ENCODE results near the gene CTNNA3. TPM values are rescaled to one million over a fixed set of nuclear protein-coding genes. Genes with fewer than 3 reads are reported as not detected.

Gene CTNNA3
- total RNA-seq, 4 donors from 2014 or later = 0.04 to 0.19 (median 0.11) TPM

GRCh38 chr10:66737241-66737640 lies 958.8 kb downstream of the CTNNA3 start:
- 82 to 88% methylated on average over 2 of the region's 2 CpGs for WGBS, 2 donors
- no peak overlapping the region for H3K4me3 ChIP-seq (ENCODE audit: low read depth, poor library complexity, severe bottlenecking)
- no peak for DNase-seq (ENCODE audit: low spot score in 2 of 2)
- TF ChIP-seq CTCF (IDR thresholded peaks at IDR 0.05) (no peak), POLR2A (IDR thresholded peaks at IDR 0.05) (no peak)
- intact Hi-C loops (cut with DNase I; ENCODE audit: low total_unique reads) = no loop called here

GRCh38 chr10:66723608-66724400 lies 972.2 kb downstream of the CTNNA3 start:
- no peak for DNase-seq (ENCODE audit: low spot score in 2 of 2)
- WGBS, 2 donors = 26 to 39% methylated on average over 2 of the region's 2 CpGs
- TF ChIP-seq CTCF (IDR thresholded peaks at IDR 0.05) = no peak
- no peak for TF ChIP-seq POLR2A (IDR thresholded peaks at IDR 0.05)
- intact Hi-C loops (cut with DNase I; ENCODE audit: low total_unique reads) = no loop called here
- no peak overlapping the region for H3K4me3 ChIP-seq (ENCODE audit: low read depth, poor library complexity, severe bottlenecking)

- no peak overlapping the region for H3K4me3 ChIP-seq (ENCODE audit: low read depth, poor library complexity, severe bottlenecking)
- TF ChIP-seq POLR2A (IDR thresholded peaks at IDR 0.05) = no peak
- TF ChIP-seq CTCF (IDR thresholded peaks at IDR 0.05) = no peak
- intact Hi-C loops (cut with DNase I; ENCODE audit: low total_unique reads) = no loop called here
- WGBS, 2 donors = 67% methylated on average over 1 of the region's 1 CpG
- no peak for DNase-seq (ENCODE audit: low spot score in 2 of 2)
These were observed 976.5 kb downstream of the CTNNA3 start for GRCh38 chr10:66719483-66719882.

- TF ChIP-seq POLR2A (IDR thresholded peaks at IDR 0.05) (no peak), CTCF (IDR thresholded peaks at IDR 0.05) (no peak)
- 61 to 65% methylated on average over 8 of the region's 8 CpGs for WGBS, 2 donors
- no peak overlapping the region for H3K4me3 ChIP-seq (ENCODE audit: low read depth, poor library complexity, severe bottlenecking)
- intact Hi-C loops (cut with DNase I; ENCODE audit: low total_unique reads) = no loop called here
- DNase-seq (ENCODE audit: low spot score in 2 of 2) = no peak
These were observed 978.6 kb downstream of the CTNNA3 start for GRCh38 chr10:66717231-66717981.

GRCh38 chr10:66714741-66715140 lies 981.3 kb downstream of the CTNNA3 start:
- H3K4me3 ChIP-seq (ENCODE audit: low read depth, poor library complexity, severe bottlenecking) = no peak overlapping the region
- intact Hi-C loops (cut with DNase I; ENCODE audit: low total_unique reads) = no loop called here
- TF ChIP-seq POLR2A (IDR thresholded peaks at IDR 0.05) (no peak), CTCF (IDR thresholded peaks at IDR 0.05) (no peak)
- 29 to 38% methylated on average over 1 of the region's 1 CpG for WGBS, 2 donors
- DNase-seq (ENCODE audit: low spot score in 2 of 2) = no peak

All from lower leg skin (tissue), 4 donors.